SU-DHL-6 (cell line): ENCODE results near the gene CRADD.

Experiments
- EZH2phosphoT487 ChIP-seq: fragments of 200-600 bp; sonication (generic), shearing (Covaris generic); conservative IDR thresholded peaks from 2 replicates; pipeline ENCODE4 v1.6.1; 2018; ENCODE audit warnings: mild to moderate bottlenecking, antibody characterized with exemption, low read length, moderate library complexity, mixed read lengths
- TF ChIP-seq, protein P1 (sequence below): fragments of 200-600 bp; sonication (generic); IDR thresholded peaks from one replicate; pipeline ENCODE4 v1.5.1; 2017; ENCODE audit warnings: antibody characterized with exemption, mild to moderate bottlenecking, low read length, moderate library complexity; ENCODE audit not compliant: insufficient read depth, poor library complexity, severe bottlenecking

GRCh38 chr12:93673084-93673483, 4.1 kb upstream of the CRADD start:
- TF ChIP-seq, protein P1, sequence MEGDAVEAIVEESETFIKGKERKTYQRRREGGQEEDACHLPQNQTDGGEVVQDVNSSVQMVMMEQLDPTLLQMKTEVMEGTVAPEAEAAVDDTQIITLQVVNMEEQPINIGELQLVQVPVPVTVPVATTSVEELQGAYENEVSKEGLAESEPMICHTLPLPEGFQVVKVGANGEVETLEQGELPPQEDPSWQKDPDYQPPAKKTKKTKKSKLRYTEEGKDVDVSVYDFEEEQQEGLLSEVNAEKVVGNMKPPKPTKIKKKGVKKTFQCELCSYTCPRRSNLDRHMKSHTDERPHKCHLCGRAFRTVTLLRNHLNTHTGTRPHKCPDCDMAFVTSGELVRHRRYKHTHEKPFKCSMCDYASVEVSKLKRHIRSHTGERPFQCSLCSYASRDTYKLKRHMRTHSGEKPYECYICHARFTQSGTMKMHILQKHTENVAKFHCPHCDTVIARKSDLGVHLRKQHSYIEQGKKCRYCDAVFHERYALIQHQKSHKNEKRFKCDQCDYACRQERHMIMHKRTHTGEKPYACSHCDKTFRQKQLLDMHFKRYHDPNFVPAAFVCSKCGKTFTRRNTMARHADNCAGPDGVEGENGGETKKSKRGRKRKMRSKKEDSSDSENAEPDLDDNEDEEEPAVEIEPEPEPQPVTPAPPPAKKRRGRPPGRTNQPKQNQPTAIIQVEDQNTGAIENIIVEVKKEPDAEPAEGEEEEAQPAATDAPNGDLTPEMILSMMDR = no peak
- TF ChIP-seq EZH2phosphoT487 = no peak
